ENCODE data around the gene EGR2.

EGR2 gene

GRCh38 chr10:62831346-62831745 lies 15.2 kb upstream of the EGR2 start:
- H3K4me3 Mint-ChIP-seq: no peak overlapping the region
- H3K27me3 Mint-ChIP-seq: peaks cover 20% of the 10 kb centered on the region
- no peaks in the 10 kb centered on the region for H3K4me1 Mint-ChIP-seq (ENCODE audit: low read depth)
- H3K9me3 Mint-ChIP-seq: no peaks in the 10 kb centered on the region
- H3K36me3 Mint-ChIP-seq (ENCODE audit: low read depth): no peaks in the 10 kb centered on the region
- H3K27ac Mint-ChIP-seq: no peak overlapping the region

GRCh38 chr10:62830679-62831078 lies 14.5 kb upstream of the EGR2 start:
- no peak overlapping the region for H3K4me3 Mint-ChIP-seq
- H3K27ac Mint-ChIP-seq: no peak overlapping the region

GRCh38 chr10:62829622-62830021 lies 13.5 kb upstream of the EGR2 start:
- Mint-ChIP-seq H3K36me3 (ENCODE audit: low read depth) (no peaks in the 10 kb centered on the region), H3K9me3 (no peaks in the 10 kb centered on the region), H3K4me1 (ENCODE audit: low read depth) (no peaks in the 10 kb centered on the region), H3K27ac (no peak overlapping the region), H3K27me3 (peaks cover 16% of the 10 kb centered on the region), H3K4me3 (no peak overlapping the region)

More at GRCh38 chr10:62830679-62831078, 14.5 kb upstream of the EGR2 start:
- H3K9me3 Mint-ChIP-seq: no peaks in the 10 kb centered on the region
- H3K4me1 Mint-ChIP-seq (ENCODE audit: low read depth): no peaks in the 10 kb centered on the region
- peaks cover 19% of the 10 kb centered on the region for H3K27me3 Mint-ChIP-seq
- H3K36me3 Mint-ChIP-seq (ENCODE audit: low read depth): no peaks in the 10 kb centered on the region

- Mint-ChIP-seq H3K27me3 (peaks cover 13% of the 10 kb centered on the region), H3K4me3 (no peak overlapping the region), H3K4me1 (ENCODE audit: low read depth) (no peaks in the 10 kb centered on the region), H3K27ac (no peak overlapping the region), H3K9me3 (no peaks in the 10 kb centered on the region), H3K36me3 (ENCODE audit: low read depth) (no peaks in the 10 kb centered on the region)
These were observed 10.1 kb upstream of the EGR2 start for GRCh38 chr10:62826273-62826672.

- peaks cover 6% of the 10 kb centered on the region for H3K36me3 Mint-ChIP-seq (ENCODE audit: low read depth)
- H3K4me3 Mint-ChIP-seq: no peak overlapping the region
- H3K27ac Mint-ChIP-seq: no peak overlapping the region
- H3K4me1 Mint-ChIP-seq (ENCODE audit: low read depth): peaks cover 24% of the 10 kb centered on the region
- H3K27me3 Mint-ChIP-seq: peaks cover 28% of the 10 kb centered on the region
- no peaks in the 10 kb centered on the region for H3K9me3 Mint-ChIP-seq
These were observed 4.4 kb upstream of the EGR2 start for GRCh38 chr10:62820586-62820985.

GRCh38 chr10:62819141-62819920 lies 3.2 kb upstream of the EGR2 start:
- peak overlapping the region; percentile 55 for H3K27ac Mint-ChIP-seq
- peaks cover 28% of the 10 kb centered on the region for H3K27me3 Mint-ChIP-seq
- H3K36me3 Mint-ChIP-seq (ENCODE audit: low read depth): peaks cover 14% of the 10 kb centered on the region
- H3K9me3 Mint-ChIP-seq: no peaks in the 10 kb centered on the region
- peaks cover 25% of the 10 kb centered on the region for H3K4me1 Mint-ChIP-seq (ENCODE audit: low read depth)
- peak overlapping the region; percentile 51 for H3K4me3 Mint-ChIP-seq

GRCh38 chr10:62818426-62819011 lies 2.4 kb upstream of the EGR2 start:
- H3K27me3 Mint-ChIP-seq: peaks cover 28% of the 10 kb centered on the region
- peaks cover 23% of the 10 kb centered on the region for H3K36me3 Mint-ChIP-seq (ENCODE audit: low read depth)
- H3K4me1 Mint-ChIP-seq (ENCODE audit: low read depth): peaks cover 33% of the 10 kb centered on the region
- no peaks in the 10 kb centered on the region for H3K9me3 Mint-ChIP-seq
- H3K4me3 Mint-ChIP-seq: peak overlapping the region; percentile 93
- peak overlapping the region; percentile 94 for H3K27ac Mint-ChIP-seq

GRCh38 chr10:62817766-62818425 lies 1.7 kb upstream of the EGR2 start:
- H3K36me3 Mint-ChIP-seq (ENCODE audit: low read depth): peaks cover 29% of the 10 kb centered on the region
- no peaks in the 10 kb centered on the region for H3K9me3 Mint-ChIP-seq
- peak overlapping the region; percentile 99 for H3K27ac Mint-ChIP-seq
- H3K4me1 Mint-ChIP-seq (ENCODE audit: low read depth): peaks cover 39% of the 10 kb centered on the region
- H3K27me3 Mint-ChIP-seq: peaks cover 24% of the 10 kb centered on the region
- H3K4me3 Mint-ChIP-seq: peak overlapping the region; percentile 93

GRCh38 chr10:62817121-62817765 lies 1.1 kb upstream of the EGR2 start:
- Mint-ChIP-seq H3K4me1 (ENCODE audit: low read depth) (peaks cover 46% of the 10 kb centered on the region), H3K27ac (peak overlapping the region; percentile 99), H3K9me3 (no peaks in the 10 kb centered on the region)

GRCh38 chr10:62816076-62816330 lies 163 bp downstream of the EGR2 start:
- Mint-ChIP-seq H3K36me3 (ENCODE audit: low read depth) (peaks cover 46% of the 10 kb centered on the region), H3K4me3 (peak overlapping the region; percentile 93), H3K9me3 (no peaks in the 10 kb centered on the region), H3K27ac (peak overlapping the region; percentile 99), H3K4me1 (ENCODE audit: low read depth) (peaks cover 58% of the 10 kb centered on the region), H3K27me3 (peaks cover 16% of the 10 kb centered on the region)

More at GRCh38 chr10:62817121-62817765, 1.1 kb upstream of the EGR2 start:
- peaks cover 35% of the 10 kb centered on the region for H3K36me3 Mint-ChIP-seq (ENCODE audit: low read depth)
- H3K4me3 Mint-ChIP-seq: peak overlapping the region; percentile 93
- peaks cover 21% of the 10 kb centered on the region for H3K27me3 Mint-ChIP-seq

GRCh38 chr10:62815381-62816075 lies 638 bp downstream of the EGR2 start:
- H3K4me3 Mint-ChIP-seq: peak overlapping the region; percentile 93

GRCh38 chr10:62814756-62815380 lies 1.3 kb downstream of the EGR2 start:
- H3K4me3 Mint-ChIP-seq: peak overlapping the region; percentile 93
- H3K36me3 Mint-ChIP-seq (ENCODE audit: low read depth): peaks cover 57% of the 10 kb centered on the region
- peaks cover 69% of the 10 kb centered on the region for H3K4me1 Mint-ChIP-seq (ENCODE audit: low read depth)
- H3K27me3 Mint-ChIP-seq: peaks cover 5% of the 10 kb centered on the region
- H3K9me3 Mint-ChIP-seq: no peaks in the 10 kb centered on the region
- peak overlapping the region; percentile 99 for H3K27ac Mint-ChIP-seq

More at GRCh38 chr10:62815381-62816075, 638 bp downstream of the EGR2 start:
- peaks cover 12% of the 10 kb centered on the region for H3K27me3 Mint-ChIP-seq
- peak overlapping the region; percentile 99 for H3K27ac Mint-ChIP-seq
- H3K9me3 Mint-ChIP-seq: no peaks in the 10 kb centered on the region
- peaks cover 50% of the 10 kb centered on the region for H3K36me3 Mint-ChIP-seq (ENCODE audit: low read depth)
- H3K4me1 Mint-ChIP-seq (ENCODE audit: low read depth): peaks cover 63% of the 10 kb centered on the region

- Mint-ChIP-seq H3K4me1 (ENCODE audit: low read depth) (peaks cover 67% of the 10 kb centered on the region), H3K27ac (peak overlapping the region; percentile 99), H3K4me3 (peak overlapping the region; percentile 93), H3K27me3 (no peaks in the 10 kb centered on the region), H3K9me3 (no peaks in the 10 kb centered on the region), H3K36me3 (ENCODE audit: low read depth) (peaks cover 57% of the 10 kb centered on the region)
These were observed 2.2 kb downstream of the EGR2 start for GRCh38 chr10:62813981-62814380.

GRCh38 chr10:62813453-62813852 lies 2.7 kb downstream of the EGR2 start:
- peak overlapping the region; percentile 99 for H3K27ac Mint-ChIP-seq
- peaks cover 71% of the 10 kb centered on the region for H3K4me1 Mint-ChIP-seq (ENCODE audit: low read depth)
- peak overlapping the region; percentile 93 for H3K4me3 Mint-ChIP-seq
- H3K9me3 Mint-ChIP-seq: no peaks in the 10 kb centered on the region
- peaks cover 63% of the 10 kb centered on the region for H3K36me3 Mint-ChIP-seq (ENCODE audit: low read depth)
- no peaks in the 10 kb centered on the region for H3K27me3 Mint-ChIP-seq

All from stimulated activated naive CD8-positive, alpha-beta T cell treated with anti-CD3 and anti-CD28 coated beads, Interleukin-15, Interleukin-2, amounts not matched to agents 100 ng/mL and 50 ng/mL, for 24 hours (primary cell).